A673 (cell line): ENCODE measurements around the gene ITSN1.

Source experiments
- EZH2 ChIP-seq: fragments of 200-600 bp; sonication (generic); IDR thresholded peaks from 2 replicates; pipeline ENCODE4 v1.6.1; 2017; ENCODE audit warnings: borderline replicate concordance, low read depth, mild to moderate bottlenecking, mixed read lengths, antibody characterized with exemption, low read length; ENCODE audit not compliant: poor library complexity, severe bottlenecking
- TF ChIP-seq, protein P1 (sequence below): fragments of 300-800, 200-600 bp; sonication (generic); conservative IDR thresholded peaks from 2 replicates; pipeline ENCODE4 v1.5.1; 2017; ENCODE audit warnings: low read depth, mild to moderate bottlenecking, antibody characterized with exemption, low read length, moderate library complexity, mixed read lengths

GRCh38 chr21:33729641-33730040 is 87.3 kb downstream of the ITSN1 start:
- TF ChIP-seq, protein P1, sequence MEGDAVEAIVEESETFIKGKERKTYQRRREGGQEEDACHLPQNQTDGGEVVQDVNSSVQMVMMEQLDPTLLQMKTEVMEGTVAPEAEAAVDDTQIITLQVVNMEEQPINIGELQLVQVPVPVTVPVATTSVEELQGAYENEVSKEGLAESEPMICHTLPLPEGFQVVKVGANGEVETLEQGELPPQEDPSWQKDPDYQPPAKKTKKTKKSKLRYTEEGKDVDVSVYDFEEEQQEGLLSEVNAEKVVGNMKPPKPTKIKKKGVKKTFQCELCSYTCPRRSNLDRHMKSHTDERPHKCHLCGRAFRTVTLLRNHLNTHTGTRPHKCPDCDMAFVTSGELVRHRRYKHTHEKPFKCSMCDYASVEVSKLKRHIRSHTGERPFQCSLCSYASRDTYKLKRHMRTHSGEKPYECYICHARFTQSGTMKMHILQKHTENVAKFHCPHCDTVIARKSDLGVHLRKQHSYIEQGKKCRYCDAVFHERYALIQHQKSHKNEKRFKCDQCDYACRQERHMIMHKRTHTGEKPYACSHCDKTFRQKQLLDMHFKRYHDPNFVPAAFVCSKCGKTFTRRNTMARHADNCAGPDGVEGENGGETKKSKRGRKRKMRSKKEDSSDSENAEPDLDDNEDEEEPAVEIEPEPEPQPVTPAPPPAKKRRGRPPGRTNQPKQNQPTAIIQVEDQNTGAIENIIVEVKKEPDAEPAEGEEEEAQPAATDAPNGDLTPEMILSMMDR: no peak
- no peak for TF ChIP-seq EZH2
